Mesenchymal stem cell (in vitro differentiated cells and primary cell): ENCODE measurements around the gene RFX2.

Experiments used
- DNase-seq: peaks from one replicate; pipeline ENCODE4 v3.0.0-alpha.2; 2013
- H2AFZ ChIP-seq: one replicate; pipeline ENCODE4 v1.6.1; 2013; ENCODE audit warnings: low read depth, mild to moderate bottlenecking, control low read depth, inconsistent platforms, low read length, moderate library complexity
- H2AK5ac ChIP-seq: 2 replicates; pipeline ENCODE4 v1.6.1; 2013; ENCODE audit warnings: low read length, moderate library complexity, mild to moderate bottlenecking, inconsistent platforms; ENCODE audit not compliant: severe bottlenecking
- H2BK120ac ChIP-seq: one replicate; pipeline ENCODE4 v1.6.1; 2013; ENCODE audit warnings: low read depth, mild to moderate bottlenecking, inconsistent platforms, low read length, moderate library complexity
- H2BK12ac ChIP-seq, 2 experiments: one replicate each; pipeline ENCODE4 v1.6.1; 2013; ENCODE audit warnings: inconsistent platforms in 2 of 2, low read length in 2 of 2, mild to moderate bottlenecking in 2 of 2, moderate library complexity in 2 of 2, control low read depth in 1 of 2
- H2BK15ac ChIP-seq: one replicate; pipeline ENCODE4 v1.6.1; 2013; ENCODE audit warnings: mild to moderate bottlenecking, low read depth, inconsistent platforms; ENCODE audit not compliant: poor library complexity, severe bottlenecking
- H2BK5ac ChIP-seq: 2 replicates; pipeline ENCODE4 v1.6.1; 2013; ENCODE audit warnings: low read depth, mild to moderate bottlenecking, low read length, control low read depth, inconsistent platforms; ENCODE audit not compliant: poor library complexity, severe bottlenecking
- H3K14ac ChIP-seq, 2 experiments: one replicate each; pipeline ENCODE4 v1.6.1; 2013; ENCODE audit warnings: inconsistent platforms in 2 of 2, low read length in 2 of 2, control low read depth in 1 of 2, mild to moderate bottlenecking in 1 of 2, moderate library complexity in 1 of 2
- H3K18ac ChIP-seq, 2 experiments: one replicate each; pipeline ENCODE4 v1.6.1; 2013; ENCODE audit warnings: inconsistent platforms in 2 of 2, low read length in 2 of 2, control low read depth in 1 of 2, low read depth in 1 of 2, mild to moderate bottlenecking in 1 of 2
- H3K23ac ChIP-seq, 2 experiments: one replicate each; pipeline ENCODE4 v1.6.1; 2013; ENCODE audit warnings: inconsistent platforms in 2 of 2, low read length in 2 of 2, mild to moderate bottlenecking in 2 of 2, moderate library complexity in 2 of 2, control low read depth in 1 of 2
- H3K27ac ChIP-seq: 2 replicates; pipeline ENCODE4 v1.5.1; 2013; ENCODE audit warnings: mild to moderate bottlenecking, moderate library complexity, low read length, control low read depth, inconsistent platforms; ENCODE audit not compliant: poor library complexity, severe bottlenecking
- H3K27me3 ChIP-seq, 2 experiments: 2 replicates each; pipeline versions ENCODE4 v1.6.1 to v1.7.0; 2013; ENCODE audit warnings: low read length in 2 of 2, mild to moderate bottlenecking in 2 of 2, moderate library complexity in 2 of 2, control low read depth in 1 of 2, inconsistent platforms in 1 of 2; ENCODE audit not compliant: control insufficient read depth in 1 of 2, insufficient read depth in 1 of 2
- H3K36me3 ChIP-seq, 2 experiments: 2 replicates each; pipeline versions ENCODE4 v1.6.1 to v1.7.0; 2013; ENCODE audit warnings: low read length in 2 of 2, control low read depth in 1 of 2, inconsistent platforms in 1 of 2, low read depth in 1 of 2, mild to moderate bottlenecking in 1 of 2; ENCODE audit not compliant: insufficient read depth in 2 of 2, control insufficient read depth in 1 of 2
- H3K4ac ChIP-seq, 2 experiments: one replicate each; pipeline ENCODE4 v1.6.1; 2013; ENCODE audit warnings: inconsistent platforms in 2 of 2, low read length in 2 of 2, mild to moderate bottlenecking in 2 of 2, moderate library complexity in 2 of 2, control low read depth in 1 of 2, low read depth in 1 of 2
- H3K4me1 ChIP-seq: 2 replicates; pipeline ENCODE4 v1.6.1; 2013; ENCODE audit warnings: low read depth, low read length, control low read depth; ENCODE audit not compliant: control insufficient read depth, insufficient read depth
- H3K4me2 ChIP-seq: 2 replicates; pipeline ENCODE4 v1.6.1; 2013; ENCODE audit warnings: low read length, mild to moderate bottlenecking, inconsistent platforms; ENCODE audit not compliant: poor library complexity, severe bottlenecking
- H3K4me3 ChIP-seq, 2 experiments: 2 replicates each; pipeline versions ENCODE4 v1.5.1 to v1.7.0; 2013; ENCODE audit warnings: low read length in 2 of 2, mild to moderate bottlenecking in 2 of 2, control low read depth in 1 of 2, low read depth in 1 of 2; ENCODE audit not compliant: insufficient read depth in 1 of 2
- H3K79me1 ChIP-seq: replicated peaks from 2 replicates; pipeline ENCODE4 v1.6.1; 2013; ENCODE audit warnings: mild to moderate bottlenecking, control low read depth, low read length, inconsistent platforms; ENCODE audit not compliant: poor library complexity, severe bottlenecking
- H3K9ac ChIP-seq: 2 replicates; pipeline ENCODE4 v1.7.0; 2013; ENCODE audit warnings: mild to moderate bottlenecking, low read length, moderate library complexity
- H3K9me3 ChIP-seq: 2 replicates; pipeline ENCODE4 v1.7.0; 2013; ENCODE audit warnings: mild to moderate bottlenecking, low read length; ENCODE audit not compliant: control insufficient read depth
- H4K8ac ChIP-seq: one replicate; pipeline ENCODE4 v1.6.1; 2013; ENCODE audit warnings: inconsistent platforms, mild to moderate bottlenecking, low read length, moderate library complexity
- H4K91ac ChIP-seq: one replicate; pipeline ENCODE4 v1.6.1; 2013; ENCODE audit warnings: mild to moderate bottlenecking, low read length, inconsistent platforms
- WGBS: methylation state at CpG from one replicate; pipeline ENCODE4 v1.1.7; 2013; ENCODE audit warnings: mixed read lengths; 5-methylcytosine and 5-hydroxymethylcytosine counted together

Gene RFX2

DNA sequence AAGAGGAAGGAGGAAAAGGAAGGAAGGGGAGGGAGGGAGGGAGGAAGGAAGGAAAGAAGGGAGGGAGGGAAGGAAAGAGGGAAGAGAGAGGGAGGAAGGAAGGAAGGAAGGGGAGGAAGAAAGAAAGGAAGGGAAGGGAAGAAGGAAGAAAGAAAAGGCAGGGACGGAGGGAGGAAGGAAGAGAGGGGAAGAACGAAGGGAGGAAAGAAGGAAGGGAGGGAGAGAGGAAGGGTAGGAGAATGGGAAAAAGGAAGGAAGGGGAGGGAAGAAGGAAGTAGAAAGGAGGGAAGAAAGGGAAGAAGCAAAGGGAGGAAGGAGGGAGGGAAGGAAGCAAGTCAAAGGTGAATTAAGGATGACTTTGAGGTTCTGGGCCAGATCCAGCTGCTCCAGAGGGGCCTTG is 28.2 kb upstream of the RFX2 start:
- Histone ChIP-seq H4K91ac (no peak overlapping the region), H3K23ac (no peak overlapping the region)

DNA sequence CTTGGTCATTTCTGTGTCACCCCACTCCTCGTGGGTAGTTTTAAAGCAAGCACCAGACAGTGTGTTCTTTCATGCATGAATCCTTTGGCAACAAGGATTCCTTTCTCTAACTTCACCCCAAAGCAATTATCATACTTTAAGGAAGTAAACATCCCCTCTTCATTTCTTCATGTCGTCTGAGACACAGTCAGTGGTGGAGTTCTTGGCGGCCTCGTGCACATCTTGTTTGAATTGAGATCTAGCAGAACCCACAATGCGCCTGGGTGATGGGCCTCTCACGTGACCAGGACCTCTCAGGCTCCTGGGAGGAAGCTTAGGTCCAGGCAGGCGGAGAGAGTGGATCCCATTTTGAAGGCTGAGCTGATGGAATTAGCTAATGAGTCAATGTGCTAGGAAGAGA is 27.8 kb upstream of the RFX2 start:
- no peak overlapping the region for H2BK120ac ChIP-seq
- H2BK15ac ChIP-seq, result no peak overlapping the region
- no peak overlapping the region for H3K9ac ChIP-seq
- H4K91ac ChIP-seq, result no peak overlapping the region
- H2AFZ ChIP-seq, result no peak overlapping the region
- no peak overlapping the region for H4K8ac ChIP-seq
- 65% methylated on average over 7 of the region's 7 CpGs for WGBS
- no peak for DNase-seq
- no peak overlapping the region for H3K4me2 ChIP-seq
- H3K9me3 ChIP-seq, result no peaks in the 10 kb centered on the region
- H2BK5ac ChIP-seq, result no peak overlapping the region
- no peak overlapping the region for H2BK12ac ChIP-seq
- no peaks in the 10 kb centered on the region for H3K79me1 ChIP-seq
- no peaks in the 10 kb centered on the region for H3K4me1 ChIP-seq
- no peak overlapping the region for H3K27ac ChIP-seq
- no peak overlapping the region for H2AK5ac ChIP-seq
- no peak overlapping the region for H3K23ac ChIP-seq
- no peak overlapping the region for H3K4me3 ChIP-seq
- H3K36me3 ChIP-seq, result no peaks in the 10 kb centered on the region
- no peaks in the 10 kb centered on the region for H3K27me3 ChIP-seq
- H3K18ac ChIP-seq, result no peak overlapping the region
- no peak overlapping the region for H3K14ac ChIP-seq
- no peak overlapping the region for H3K4ac ChIP-seq

More for the DNA sequence above, 28.2 kb upstream of the RFX2 start:
- Histone ChIP-seq H3K27me3 (no peaks in the 10 kb centered on the region), H3K4ac (no peak overlapping the region), H4K8ac (no peak overlapping the region), H2AFZ (no peak overlapping the region), H3K79me1 (no peaks in the 10 kb centered on the region), H3K4me3 (no peak overlapping the region), H3K18ac (no peak overlapping the region), H3K14ac (no peak overlapping the region), H3K27ac (no peak overlapping the region), H3K4me2 (no peak overlapping the region), H3K9me3 (no peaks in the 10 kb centered on the region), H2AK5ac (no peak overlapping the region), H2BK12ac (no peak overlapping the region), H2BK15ac (no peak overlapping the region), H3K9ac (no peak overlapping the region), H3K4me1 (no peaks in the 10 kb centered on the region), H2BK120ac (no peak overlapping the region), H3K36me3 (no peaks in the 10 kb centered on the region), H2BK5ac (no peak overlapping the region)
- WGBS, result 80% methylated on average over 2 of the region's 2 CpGs
- no peak for DNase-seq

DNA sequence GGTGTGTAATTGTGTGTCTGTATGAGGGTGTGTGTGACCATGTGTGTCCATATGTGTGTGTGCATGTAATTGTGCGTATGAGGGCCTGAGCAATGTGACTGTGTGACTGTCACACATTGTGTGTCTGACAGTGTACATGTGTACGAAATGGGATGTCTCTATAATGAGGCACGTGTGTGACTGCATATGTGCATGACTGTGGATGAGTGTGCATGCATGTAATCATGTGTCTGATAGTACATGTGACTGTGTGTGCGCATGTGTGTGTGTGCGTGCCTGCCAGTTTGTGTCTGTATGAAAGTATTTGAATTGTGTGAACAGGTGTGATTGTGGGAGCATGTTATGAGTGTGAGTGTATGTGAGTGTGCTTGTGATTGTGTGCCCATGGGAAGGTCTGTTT is 22.9 kb upstream of the RFX2 start:
- 86% methylated on average over 5 of the region's 5 CpGs for WGBS
- no peak for DNase-seq

DNA sequence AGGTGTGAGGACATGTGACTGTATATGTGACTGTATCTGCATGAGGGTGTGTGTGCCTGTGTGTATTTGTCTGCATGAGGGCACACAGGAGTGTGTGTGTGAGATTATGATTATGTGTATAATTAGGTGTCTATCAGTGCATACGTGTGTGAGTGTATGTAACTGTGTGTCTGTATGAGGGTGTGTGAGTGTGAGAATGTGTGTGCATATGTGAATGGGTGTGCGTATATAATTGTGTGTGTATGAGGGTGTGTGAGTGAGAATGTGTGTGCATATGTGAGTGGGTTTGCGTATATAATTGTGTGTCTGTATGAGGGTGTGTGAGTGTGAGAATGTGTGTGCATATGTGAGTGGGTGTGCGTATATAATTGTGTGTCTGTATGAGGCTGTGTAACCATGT is 22.2 kb upstream of the RFX2 start:
- H2BK12ac ChIP-seq, result no peak overlapping the region
- no peaks in the 10 kb centered on the region for H3K4me1 ChIP-seq
- no peak overlapping the region for H3K23ac ChIP-seq
- no peak overlapping the region for H2AK5ac ChIP-seq
- H3K27me3 ChIP-seq, result peaks cover 19 to 20% of the 10 kb centered on the region in 2 experiments
- no peak overlapping the region for H3K18ac ChIP-seq
- no peak overlapping the region for H3K27ac ChIP-seq
- no peak overlapping the region for H3K4ac ChIP-seq
- no peak overlapping the region for H2AFZ ChIP-seq
- no peak overlapping the region for H4K91ac ChIP-seq
- H2BK120ac ChIP-seq, result no peak overlapping the region
- WGBS, result 91% methylated on average over 4 of the region's 4 CpGs
- no peaks in the 10 kb centered on the region for H3K36me3 ChIP-seq
- no peak overlapping the region for H3K4me3 ChIP-seq
- no peak overlapping the region for H3K9ac ChIP-seq
- no peaks in the 10 kb centered on the region for H3K79me1 ChIP-seq
- peak overlapping the region; percentile 13 for H4K8ac ChIP-seq
- no peak overlapping the region for H3K4me2 ChIP-seq
- H3K9me3 ChIP-seq, result peaks cover 8% of the 10 kb centered on the region
- no peak overlapping the region for H2BK15ac ChIP-seq
- no peak overlapping the region for H3K14ac ChIP-seq
- H2BK5ac ChIP-seq, result no peak overlapping the region
- no peak for DNase-seq

More for the DNA sequence above, 22.9 kb upstream of the RFX2 start:
- H2AFZ ChIP-seq, result no peak overlapping the region
- no peak overlapping the region for H2BK120ac ChIP-seq
- H3K23ac ChIP-seq, result no peak overlapping the region
- H3K4me1 ChIP-seq, result no peaks in the 10 kb centered on the region
- no peak overlapping the region for H2BK12ac ChIP-seq
- no peak overlapping the region for H4K8ac ChIP-seq
- no peak overlapping the region for H3K18ac ChIP-seq
- H4K91ac ChIP-seq, result no peak overlapping the region
- no peak overlapping the region for H3K4me3 ChIP-seq
- no peak overlapping the region for H2BK15ac ChIP-seq
- H3K9me3 ChIP-seq, result peaks cover under 1% of the 10 kb centered on the region
- no peak overlapping the region for H3K9ac ChIP-seq
- peaks cover 19 to 20% of the 10 kb centered on the region in 2 experiments for H3K27me3 ChIP-seq
- H3K79me1 ChIP-seq, result no peaks in the 10 kb centered on the region
- no peak overlapping the region for H3K4ac ChIP-seq
- no peak overlapping the region for H2AK5ac ChIP-seq
- H3K27ac ChIP-seq, result no peak overlapping the region
- no peaks in the 10 kb centered on the region for H3K36me3 ChIP-seq
- peak overlapping the region in 1 of 2 experiments; percentile 11 for H3K14ac ChIP-seq
- no peak overlapping the region for H3K4me2 ChIP-seq
- no peak overlapping the region for H2BK5ac ChIP-seq
